Inferior parietal cortex (tissue), 1 donor: Measurements from ENCODE around the gene CLCN7.
A peak's percentile ranks its signal among the peaks of the same experiment; 100 is the strongest.

Experiments
- DNase-seq: peaks from one replicate; pipeline ENCODE4 v3.0.0-alpha.2; 2016; ENCODE audit errors: extremely low spot score

Gene CLCN7

GRCh38 chr16:1474796-1475551 lies at the start of gene CLCN7:
Gene CLCN7, minus strand, starts transcription at chr16:1475028. Its CDS starts 54 bp downstream, at chr16:1474974.
- peak; percentile 84 for DNase-seq

GRCh38 chr16:1524366-1524765 lies 49.5 kb upstream of the CLCN7 start:
- DNase-seq, result no peak

GRCh38 chr16:1523581-1524245 lies 48.9 kb upstream of the CLCN7 start:
- no peak for DNase-seq

- DNase-seq, result no peak
Observed at GRCh38 chr16:1520461-1520860, 45.6 kb upstream of the CLCN7 start.

- no peak for DNase-seq
Observed at GRCh38 chr16:1519831-1520230, 45.0 kb upstream of the CLCN7 start.

- DNase-seq, result no peak
Observed at GRCh38 chr16:1518626-1519135, 43.9 kb upstream of the CLCN7 start.

- DNase-seq, result no peak
Observed at GRCh38 chr16:1514507-1514906, 39.7 kb upstream of the CLCN7 start.

GRCh38 chr16:1512774-1513173 lies 37.9 kb upstream of the CLCN7 start:
- DNase-seq, result no peak

GRCh38 chr16:1511662-1512569 lies 37.1 kb upstream of the CLCN7 start:
- no peak for DNase-seq

GRCh38 chr16:1510941-1511351 lies 36.1 kb upstream of the CLCN7 start:
- DNase-seq, result no peak

- no peak for DNase-seq
Observed at GRCh38 chr16:1510272-1510671, 35.4 kb upstream of the CLCN7 start.

- no peak for DNase-seq
Observed at GRCh38 chr16:1509307-1510221, 34.7 kb upstream of the CLCN7 start.

- no peak for DNase-seq
Observed at GRCh38 chr16:1508494-1509187, 33.8 kb upstream of the CLCN7 start.

- no peak for DNase-seq
Observed at GRCh38 chr16:1506494-1507213, 31.8 kb upstream of the CLCN7 start.

GRCh38 chr16:1505912-1506311 lies 31.1 kb upstream of the CLCN7 start:
- no peak for DNase-seq

- no peak for DNase-seq
Observed at GRCh38 chr16:1505073-1505844, 30.4 kb upstream of the CLCN7 start.

- DNase-seq, result no peak
Observed at GRCh38 chr16:1503110-1503955, 28.5 kb upstream of the CLCN7 start.
